LNCAP (cell line): ENCODE data around the gene SCYL1.

ENCODE experiments used
- CTCF ChIP-seq: fragments of 450-650 bp; IDR thresholded peaks from 2 replicates; pipeline ENCODE4 v1.5.1; 2017; ENCODE audit warnings: mild to moderate bottlenecking

SCYL1 gene

GRCh38 chr11:65552388-65552951, 27.6 kb downstream of the SCYL1 start:
- peak; percentile 24; the same call in 1 of the 2 replicates for TF ChIP-seq CTCF

DNA sequence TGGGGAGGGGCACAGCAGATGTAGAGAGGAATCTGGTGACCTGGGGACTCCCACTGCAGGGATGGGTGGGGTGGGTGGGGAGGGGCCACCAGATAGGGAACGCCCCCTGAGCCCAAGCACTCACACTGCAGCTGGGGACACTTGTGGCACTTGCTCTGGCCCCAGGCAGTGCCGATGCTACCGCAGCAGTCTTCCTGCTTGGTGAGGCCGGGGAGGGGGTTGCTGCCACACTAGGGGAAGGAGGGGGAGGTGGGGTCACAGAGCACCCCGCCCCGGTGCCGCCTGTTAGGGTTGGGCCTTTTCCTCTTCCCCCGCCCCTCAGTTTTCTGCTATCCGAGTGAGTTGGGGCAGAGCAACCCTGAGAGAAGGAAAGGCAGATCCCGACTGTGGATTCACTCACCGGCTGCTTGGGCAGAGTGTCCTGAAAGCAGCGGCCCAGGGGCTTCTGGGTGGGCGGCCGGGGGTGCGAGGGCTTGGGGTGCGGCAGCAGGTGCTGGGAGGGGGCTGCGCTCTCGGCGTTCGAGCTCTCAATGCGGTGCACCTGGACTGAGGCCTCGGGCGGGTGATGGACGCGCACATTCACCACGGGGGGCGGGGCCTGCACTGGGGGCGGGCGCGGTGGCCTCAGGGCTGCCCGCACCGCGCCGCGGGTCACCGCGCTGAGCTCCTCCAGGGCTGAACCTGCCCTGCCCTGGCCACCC, 28.6 kb downstream of the SCYL1 start:
- TF ChIP-seq CTCF, result no peak

DNA sequence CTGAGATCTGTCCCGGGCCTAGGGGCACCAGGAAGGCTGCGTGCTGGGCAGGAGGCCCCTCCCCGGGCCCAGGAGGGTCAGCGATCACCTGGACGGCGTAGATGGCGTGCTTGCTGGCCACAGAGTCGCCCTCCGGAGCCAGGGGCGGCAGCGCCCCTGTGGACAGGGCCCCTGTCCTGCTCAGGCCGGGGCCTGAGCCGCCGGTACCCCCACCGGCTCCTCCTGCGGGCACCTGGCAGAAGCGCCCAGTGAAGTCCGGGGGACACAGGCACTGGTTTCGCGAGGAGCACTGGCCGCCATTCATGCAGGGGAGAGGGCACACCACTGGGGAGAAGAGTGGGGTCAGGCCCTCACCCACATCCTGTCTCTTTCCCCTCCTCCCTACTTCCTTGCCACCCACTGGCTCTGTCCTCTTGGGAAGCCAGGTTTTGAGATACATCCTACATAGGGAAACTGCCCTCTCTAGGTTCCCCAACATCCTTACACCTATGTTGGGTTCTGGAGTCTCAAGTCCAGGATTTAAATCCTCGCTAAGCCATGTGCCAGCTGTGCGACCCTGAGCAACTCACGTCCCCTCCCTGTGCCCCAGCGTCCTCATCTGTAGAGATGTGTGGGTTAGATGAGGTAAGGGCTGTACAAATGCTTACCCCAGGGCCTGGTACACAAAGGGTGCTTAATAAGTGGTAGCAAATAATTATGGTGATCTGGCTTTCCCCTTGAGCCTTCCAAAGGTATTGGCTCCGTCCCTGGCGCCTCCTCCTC, 29.4 kb downstream of the SCYL1 start:
- TF ChIP-seq CTCF, result no peak

GRCh38 chr11:65554842-65555430, 30.1 kb downstream of the SCYL1 start:
- no peak for TF ChIP-seq CTCF

DNA sequence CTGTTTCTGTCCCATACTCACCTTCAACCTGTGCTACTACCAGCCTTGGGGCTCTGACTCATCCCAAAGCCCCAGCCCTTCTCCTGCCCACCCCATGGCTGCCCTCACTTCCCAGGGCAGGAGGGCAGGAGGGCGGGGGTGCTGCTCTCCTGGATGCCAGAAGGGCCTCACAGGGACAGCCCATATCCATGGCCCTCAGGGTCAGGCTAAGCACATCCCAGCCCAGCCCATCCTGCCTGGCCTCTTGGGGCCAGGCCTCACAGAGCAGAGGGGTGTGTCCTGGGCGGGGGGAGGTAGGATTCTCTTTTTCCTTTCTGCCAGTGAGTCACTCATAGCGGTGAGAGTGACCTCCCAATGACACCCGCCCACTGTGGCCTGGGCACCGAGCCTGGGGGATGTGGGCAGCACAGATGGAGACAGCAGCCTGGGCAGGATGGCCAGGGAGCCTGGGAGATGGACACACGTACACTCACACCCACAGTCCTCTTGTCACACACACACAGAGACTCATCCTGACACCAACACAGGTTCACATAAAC, 30.9 kb downstream of the SCYL1 start:
- TF ChIP-seq CTCF, result no peak

- TF ChIP-seq CTCF, result no peak
These were observed 31.8 kb downstream of the SCYL1 start for GRCh38 chr11:65556470-65557279.
